AML-193 (cell line): ENCODE measurements around the gene NTRK3.

Experiments
- DNase-seq, 2 experiments: peaks; one replicate each; lab custom pipeline; 2025; lab: John Stamatoyannopoulos, UW

NTRK3 gene

GRCh38 chr15:87977907-87978306, 278.6 kb downstream of the NTRK3 start:
- no peak for DNase-seq

GRCh38 chr15:87976552-87976951, 280.0 kb downstream of the NTRK3 start:
- no peak for DNase-seq

GRCh38 chr15:87973501-87974215, 282.9 kb downstream of the NTRK3 start:
- DNase-seq: no peak

- no peak for DNase-seq
These were observed 285.5 kb downstream of the NTRK3 start for GRCh38 chr15:87971076-87971475.

GRCh38 chr15:87967951-87968350, 288.6 kb downstream of the NTRK3 start:
- no peak for DNase-seq

GRCh38 chr15:87965304-87965703, 291.2 kb downstream of the NTRK3 start:
- DNase-seq: no peak

GRCh38 chr15:87962428-87962827, 294.1 kb downstream of the NTRK3 start:
- DNase-seq: no peak

GRCh38 chr15:87961851-87962420, 294.6 kb downstream of the NTRK3 start:
- DNase-seq: no peak

GRCh38 chr15:87959662-87960061, 296.9 kb downstream of the NTRK3 start:
- DNase-seq: no peak

- DNase-seq: no peak
These were observed 297.5 kb downstream of the NTRK3 start for GRCh38 chr15:87959080-87959479.

GRCh38 chr15:87955284-87955909, 301.1 kb downstream of the NTRK3 start:
- no peak for DNase-seq

GRCh38 chr15:87954793-87955192, 301.7 kb downstream of the NTRK3 start:
- no peak for DNase-seq

- no peak for DNase-seq
These were observed 303.7 kb downstream of the NTRK3 start for GRCh38 chr15:87952736-87953287.

GRCh38 chr15:87949575-87950223, 306.8 kb downstream of the NTRK3 start:
- DNase-seq: no peak

- no peak for DNase-seq
These were observed 307.4 kb downstream of the NTRK3 start for GRCh38 chr15:87949151-87949574.

- no peak for DNase-seq
These were observed 309.0 kb downstream of the NTRK3 start for GRCh38 chr15:87947560-87947959.

GRCh38 chr15:87945246-87945645, 311.3 kb downstream of the NTRK3 start:
- no peak for DNase-seq

- no peak for DNase-seq
These were observed 311.8 kb downstream of the NTRK3 start for GRCh38 chr15:87944691-87945090.

GRCh38 chr15:87944050-87944449, 312.5 kb downstream of the NTRK3 start:
- no peak for DNase-seq

- DNase-seq: no peak
These were observed 312.9 kb downstream of the NTRK3 start for GRCh38 chr15:87943626-87944025.

GRCh38 chr15:87942316-87942715, 314.2 kb downstream of the NTRK3 start:
- no peak for DNase-seq

- no peak for DNase-seq
These were observed 314.9 kb downstream of the NTRK3 start for GRCh38 chr15:87941606-87942005.

GRCh38 chr15:87940768-87941167, 315.8 kb downstream of the NTRK3 start:
- no peak for DNase-seq
